HG02588 (cell line): Measurements from ENCODE around the gene FBLL1.
"Not testable (repeated sequence)": the region's sequence is repeated elsewhere in the genome, so short reads cannot be mapped to it uniquely, and the experiment has no call there.

ENCODE experiments used
- ATAC-seq: cut with Tn5 transposase; IDR thresholded peaks from one replicate; pipeline ENCODE4 v1.9.1; 2021; ENCODE audit warnings: mild to moderate bottlenecking, moderate library complexity; ENCODE audit not compliant: unreplicated experiment

Gene FBLL1

DNA sequence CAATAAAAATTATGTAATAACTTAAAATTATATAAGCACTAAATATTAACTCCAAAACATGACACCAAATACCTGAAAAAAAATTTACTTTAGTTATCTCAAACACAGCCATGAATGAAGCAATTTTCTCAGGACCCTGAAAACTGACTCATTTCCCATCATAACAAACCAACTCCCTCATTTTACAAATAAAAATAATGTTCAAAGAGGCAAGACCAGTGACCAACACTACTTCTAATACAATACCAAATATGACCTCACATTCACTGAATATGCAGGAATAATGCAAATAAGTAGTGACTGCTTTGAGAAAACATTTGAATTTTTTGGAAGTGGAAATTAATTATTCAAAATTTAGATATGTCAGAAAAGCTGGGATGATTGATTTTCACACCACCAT lies 21.6 kb downstream of the FBLL1 start:
- ATAC-seq: no peak

- no peak for ATAC-seq
Observed at GRCh38 chr5:168552146-168552545, 23.0 kb downstream of the FBLL1 start.

DNA sequence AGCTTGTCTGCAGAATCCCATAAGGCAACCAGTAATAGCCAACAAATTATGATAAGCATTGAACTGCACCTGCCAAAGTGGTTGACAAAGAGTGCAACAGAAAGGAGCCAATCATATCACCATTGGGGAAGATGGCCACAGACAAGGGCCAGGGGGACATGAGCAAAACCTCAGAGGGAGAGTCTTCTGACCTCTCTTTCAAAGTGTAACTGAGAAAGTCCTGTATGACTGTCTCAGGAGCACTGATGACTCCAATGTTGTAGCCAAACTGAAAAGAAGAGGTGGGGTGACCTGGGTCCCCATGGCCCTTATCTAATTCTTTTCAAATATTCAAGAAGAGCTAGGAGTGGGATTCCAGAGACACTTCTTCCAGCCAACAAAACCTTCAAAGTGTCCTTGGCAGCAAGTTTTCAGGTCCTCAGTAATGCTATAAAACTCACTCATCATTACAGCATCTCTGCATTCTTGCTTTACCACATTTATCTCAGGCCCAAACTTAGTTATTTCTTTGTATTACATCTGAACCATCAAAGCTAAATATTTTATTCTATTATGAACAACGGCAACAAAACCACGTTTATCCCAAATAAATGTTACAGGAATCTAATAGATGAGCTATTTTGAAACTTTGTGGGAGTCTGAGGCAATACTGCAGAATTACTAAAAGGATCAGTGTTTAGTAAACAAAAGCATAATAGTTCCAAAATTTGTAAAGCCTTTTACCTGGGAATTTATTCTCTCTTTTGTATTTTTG lies 24.4 kb downstream of the FBLL1 start:
- ATAC-seq: no peak

GRCh38 chr5:168557389-168557788 lies 28.3 kb downstream of the FBLL1 start:
- ATAC-seq: no peak

DNA sequence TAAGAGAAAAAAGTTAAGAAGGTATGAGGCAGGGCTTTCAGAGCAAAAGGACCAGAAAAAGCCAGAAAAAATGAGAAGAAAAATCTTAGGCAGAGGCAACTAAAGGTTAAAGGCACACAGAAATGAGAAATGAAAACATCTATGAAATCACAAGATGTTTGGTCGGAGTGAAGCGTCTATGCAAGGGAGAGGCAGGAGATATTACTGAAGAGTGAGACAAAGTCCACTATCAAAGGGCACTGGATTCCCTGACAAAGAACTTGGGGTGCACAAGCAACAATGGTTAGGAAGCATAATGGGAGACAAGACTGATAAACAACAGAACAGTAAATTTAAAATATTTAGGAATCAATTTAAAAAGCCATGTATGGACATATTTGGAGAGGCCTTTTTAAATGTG lies 33.2 kb downstream of the FBLL1 start:
- ATAC-seq: no peak

DNA sequence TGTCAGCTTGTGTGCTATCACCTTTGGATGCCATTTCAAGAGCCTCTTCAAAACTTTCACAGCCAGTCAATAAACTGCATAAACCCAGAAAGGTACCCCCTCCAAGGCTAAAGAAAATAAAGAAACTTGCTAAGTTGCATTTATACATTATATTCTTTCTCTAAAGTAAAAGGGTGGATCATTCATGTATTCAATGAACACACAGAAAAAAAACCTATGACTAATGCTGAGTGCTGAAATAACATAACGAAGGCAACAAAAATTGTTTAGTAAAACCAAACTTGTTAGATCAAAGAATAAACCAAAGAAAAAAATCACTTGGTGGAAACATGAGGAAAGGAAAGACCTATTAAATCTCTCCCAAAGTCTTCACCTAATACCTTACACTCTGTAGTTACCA lies 34.9 kb downstream of the FBLL1 start:
- ATAC-seq: no peak

DNA sequence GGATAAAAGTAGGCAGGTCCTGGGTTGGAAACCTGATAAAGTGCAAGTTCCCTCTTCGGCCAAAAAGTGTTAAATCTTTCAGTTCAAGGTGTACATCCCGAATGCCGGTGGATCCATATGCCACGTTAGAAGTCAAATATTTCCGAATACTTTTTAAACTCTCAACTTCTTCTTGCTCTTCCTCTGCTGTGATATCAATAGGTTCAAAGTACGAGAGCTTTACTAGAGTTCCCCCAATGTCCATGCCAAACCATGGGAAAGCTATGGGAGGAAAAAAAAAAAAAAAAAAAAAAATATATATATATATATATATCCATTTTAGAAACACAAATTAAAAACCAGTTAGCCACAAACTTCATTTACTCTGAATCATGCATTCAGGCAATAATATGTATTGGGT lies 39.6 kb downstream of the FBLL1 start:
- no peak for ATAC-seq

DNA sequence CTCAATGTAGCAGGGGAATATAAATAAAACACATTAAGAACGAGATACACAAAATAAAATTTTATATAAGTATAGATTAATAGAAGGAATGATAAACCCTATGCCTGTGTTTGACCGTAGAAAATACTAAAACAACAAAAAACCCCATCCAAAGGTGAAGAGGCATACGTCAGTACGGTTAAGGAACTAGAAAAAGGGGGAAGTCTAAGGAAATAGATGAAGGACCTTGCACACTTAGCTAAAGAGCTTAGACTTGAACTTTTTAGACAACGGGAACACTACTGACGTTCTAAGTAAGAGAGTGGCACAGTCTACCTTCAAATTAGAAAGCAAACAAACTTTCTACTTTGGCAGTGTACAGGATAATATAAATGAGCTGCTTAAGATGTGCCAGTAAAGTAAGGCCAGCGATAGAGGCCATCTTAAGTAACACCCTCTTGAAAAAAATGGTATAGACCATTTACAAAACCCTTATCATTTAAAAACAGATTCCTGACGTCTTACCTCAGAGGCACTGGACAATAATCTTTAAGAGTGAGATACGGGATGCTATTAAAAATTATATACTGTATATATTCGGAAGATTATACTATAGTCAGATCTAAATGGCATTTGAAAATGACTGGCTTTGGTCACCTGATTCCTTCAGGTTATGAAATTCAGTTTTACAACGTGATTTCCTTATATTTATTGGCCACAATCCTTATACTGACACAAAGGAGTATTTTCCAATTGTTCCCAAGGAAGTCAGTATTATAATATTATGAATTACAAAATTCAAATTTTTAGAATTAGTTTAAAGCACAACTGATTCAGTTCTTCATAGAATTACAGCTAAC lies 41.6 kb downstream of the FBLL1 start:
- no peak for ATAC-seq

GRCh38 chr5:168573663-168574062 lies 44.6 kb downstream of the FBLL1 start:
- ATAC-seq: not testable (repeated sequence)

- ATAC-seq: not testable (repeated sequence)
Observed at GRCh38 chr5:168574156-168574555, 45.1 kb downstream of the FBLL1 start.

- ATAC-seq: no peak
Observed at GRCh38 chr5:168575391-168576372, 46.6 kb downstream of the FBLL1 start.

GRCh38 chr5:168578006-168578405 lies 48.9 kb downstream of the FBLL1 start:
- ATAC-seq: no peak

GRCh38 chr5:168578538-168579487 lies 49.7 kb downstream of the FBLL1 start, which contains the start of gene PANK3:
PANK3 (minus strand) TSS chr5:168579368; CDS start chr5:168579283, 85 bp downstream.
- ATAC-seq: peak; percentile 59

DNA sequence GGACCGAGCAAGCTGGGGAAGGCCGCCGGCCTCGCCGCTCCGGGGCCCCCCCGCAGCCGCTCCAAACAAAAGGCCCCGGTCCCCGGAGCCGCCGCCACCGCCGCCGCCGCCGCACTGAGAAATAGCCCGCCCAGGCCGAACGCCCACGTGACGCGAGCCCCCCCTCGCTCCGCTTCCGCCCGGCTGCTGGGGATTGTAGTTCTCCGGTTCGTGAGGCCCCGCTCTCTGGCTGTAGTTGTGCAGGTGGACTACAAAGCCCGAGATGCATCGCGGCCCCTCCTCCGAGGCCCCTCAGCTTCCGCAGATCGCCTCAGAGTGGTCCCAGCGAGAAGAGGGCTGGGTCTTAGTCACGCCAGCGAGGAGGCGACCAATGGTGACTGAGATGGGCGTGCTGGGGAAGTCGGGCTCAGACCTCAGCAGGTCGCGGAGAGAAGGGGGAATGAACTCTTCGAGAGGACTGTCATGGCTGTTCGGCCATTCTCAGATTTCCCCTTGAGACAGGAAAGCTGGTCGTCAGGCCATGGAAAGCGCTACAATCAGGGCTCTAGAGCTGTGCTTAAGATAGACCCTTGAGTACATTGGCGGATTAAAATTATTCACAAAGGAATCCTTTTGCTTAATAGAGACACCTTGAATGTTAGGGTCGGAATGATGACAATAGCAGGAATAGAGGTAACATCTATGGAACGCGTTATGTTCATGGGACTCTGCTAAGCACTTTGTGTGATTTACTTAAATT lies 50.6 kb downstream of the FBLL1 start:
- ATAC-seq: peak; percentile 92

DNA sequence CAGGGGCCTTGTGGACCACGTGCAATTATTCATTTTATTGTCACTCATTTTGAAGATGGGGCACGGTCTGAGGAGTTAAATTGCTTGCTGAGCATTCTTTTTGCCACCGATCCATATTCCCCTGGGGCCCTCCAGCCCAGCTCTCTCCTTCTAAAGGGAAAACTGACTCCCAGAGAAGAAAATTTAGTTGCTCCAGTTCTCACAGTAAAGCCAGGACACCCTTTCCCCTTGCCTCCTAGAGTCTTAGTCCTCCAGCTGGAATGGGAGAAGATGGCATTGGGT lies 51.1 kb downstream of the FBLL1 start:
- ATAC-seq: no peak
